ENCODE data around the gene GPC1.

DNA sequence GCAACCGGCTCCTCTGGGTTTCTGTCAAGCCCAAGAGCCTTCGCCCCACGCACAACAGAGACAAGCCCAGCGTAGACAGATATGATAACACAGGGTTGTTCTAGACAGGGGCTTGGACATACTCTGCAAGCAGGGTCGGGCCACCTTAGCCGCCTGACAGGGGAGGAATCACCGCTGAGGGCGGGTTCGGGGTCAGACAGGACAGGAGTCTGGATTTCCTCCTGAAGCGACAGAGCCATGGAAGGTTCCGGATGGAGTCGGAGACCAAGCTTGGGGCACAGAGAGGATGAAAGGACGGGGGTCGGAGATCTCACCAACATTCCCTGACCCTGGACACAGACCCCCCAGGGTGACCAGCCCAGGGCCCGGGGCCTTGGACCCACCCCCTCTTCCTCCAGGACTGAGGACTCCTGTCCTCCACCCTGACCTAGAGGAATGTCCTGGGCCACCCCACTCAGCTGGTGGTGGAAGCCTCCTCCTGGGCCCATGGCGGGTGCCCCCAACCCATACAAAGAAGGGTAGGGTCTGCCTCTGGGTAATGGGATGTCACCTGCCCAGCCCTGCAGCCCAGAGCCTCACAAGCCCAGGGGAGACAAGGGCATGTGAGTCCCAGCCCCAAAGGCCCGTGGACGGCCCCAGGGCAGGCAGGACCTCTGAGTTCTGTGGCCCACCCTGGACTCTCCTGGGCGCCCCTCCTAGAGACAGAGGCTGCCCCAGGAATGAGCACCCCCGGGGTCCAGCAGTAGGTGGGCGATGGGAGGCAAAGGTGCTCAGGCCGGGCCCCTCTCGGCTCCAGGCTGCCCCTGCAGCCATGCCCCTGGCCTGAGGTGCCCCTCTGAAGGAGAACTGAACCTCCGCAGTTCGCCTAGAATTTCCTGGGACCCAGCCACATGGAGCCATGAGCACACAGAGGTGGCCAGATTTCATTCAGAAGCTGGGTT, 44.1 kb upstream of the GPC1 start:
- no peak for TF ChIP-seq POLR2A (IDR thresholded peaks at IDR 0.05; ENCODE audit: low read length)
- TF ChIP-seq GATA1 (IDR thresholded peaks at IDR 0.05; ENCODE audit: low read depth, low read length) = no peak

Measured in erythroblast (primary cell).